ENCODE results near the gene LDLRAP1.

Gene LDLRAP1

GRCh38 chr1:25522031-25522655 lies 21.3 kb upstream of the LDLRAP1 start:
- TF ChIP-seq POLR2A (IDR thresholded peaks at IDR 0.05; ENCODE audit: extremely low read depth, insufficient read length) (no peak), CTCF (IDR thresholded peaks at IDR 0.05; ENCODE audit: low read depth, low read length) (no peak), MAX (IDR thresholded peaks at IDR 0.05; ENCODE audit: low read depth, low read length) (no peak), MYC (IDR thresholded peaks at IDR 0.05; ENCODE audit: low read depth, low read length) (no peak)
- H3K4me3 ChIP-seq (ENCODE audit: low read depth, low read length): no peak overlapping the region
- DNase-seq (ENCODE audit: low read depth): no peak

- H3K4me3 ChIP-seq (ENCODE audit: low read depth, low read length): no peak overlapping the region
- DNase-seq (ENCODE audit: low read depth): no peak
- TF ChIP-seq POLR2A (IDR thresholded peaks at IDR 0.05; ENCODE audit: extremely low read depth, insufficient read length) (no peak), CTCF (IDR thresholded peaks at IDR 0.05; ENCODE audit: low read depth, low read length) (no peak), MYC (IDR thresholded peaks at IDR 0.05; ENCODE audit: low read depth, low read length) (no peak), MAX (IDR thresholded peaks at IDR 0.05; ENCODE audit: low read depth, low read length) (no peak)
Measured at GRCh38 chr1:25523542-25523941, 19.9 kb upstream of the LDLRAP1 start.

GRCh38 chr1:25524568-25525360 lies 18.6 kb upstream of the LDLRAP1 start:
- DNase-seq (ENCODE audit: low read depth): no peak
- TF ChIP-seq MYC (IDR thresholded peaks at IDR 0.05; ENCODE audit: low read depth, low read length) (no peak), POLR2A (IDR thresholded peaks at IDR 0.05; ENCODE audit: extremely low read depth, insufficient read length) (no peak), CTCF (IDR thresholded peaks at IDR 0.05; ENCODE audit: low read depth, low read length) (no peak), MAX (IDR thresholded peaks at IDR 0.05; ENCODE audit: low read depth, low read length) (no peak)
- no peak overlapping the region for H3K4me3 ChIP-seq (ENCODE audit: low read depth, low read length)

GRCh38 chr1:25525361-25525688 lies 18.1 kb upstream of the LDLRAP1 start:
- TF ChIP-seq POLR2A (IDR thresholded peaks at IDR 0.05; ENCODE audit: extremely low read depth, insufficient read length): no peak
- TF ChIP-seq CTCF (IDR thresholded peaks at IDR 0.05; ENCODE audit: low read depth, low read length): no peak
- no peak for TF ChIP-seq MYC (IDR thresholded peaks at IDR 0.05; ENCODE audit: low read depth, low read length)
- no peak for TF ChIP-seq MAX (IDR thresholded peaks at IDR 0.05; ENCODE audit: low read depth, low read length)
- DNase-seq (ENCODE audit: low read depth): no peak
- H3K4me3 ChIP-seq (ENCODE audit: low read depth, low read length): no peak overlapping the region

- no peak for DNase-seq (ENCODE audit: low read depth)
- TF ChIP-seq MYC (IDR thresholded peaks at IDR 0.05; ENCODE audit: low read depth, low read length): no peak
- no peak for TF ChIP-seq POLR2A (IDR thresholded peaks at IDR 0.05; ENCODE audit: extremely low read depth, insufficient read length)
- TF ChIP-seq MAX (IDR thresholded peaks at IDR 0.05; ENCODE audit: low read depth, low read length): no peak
- TF ChIP-seq CTCF (IDR thresholded peaks at IDR 0.05; ENCODE audit: low read depth, low read length): no peak
- H3K4me3 ChIP-seq (ENCODE audit: low read depth, low read length): no peak overlapping the region
Measured at GRCh38 chr1:25526753-25527152, 16.7 kb upstream of the LDLRAP1 start.

Measured in NB4 (cell line).